COLO668 (cell line): ENCODE results near the gene CACNA1H.
"Not testable (repeated sequence)": the region's sequence is repeated elsewhere in the genome, so short reads cannot be mapped to it uniquely, and the experiment has no call there.

Source experiments
- DNase-seq: peaks from one replicate; lab custom pipeline; 2025; ENCODE audit not compliant: unreplicated experiment; lab: John Stamatoyannopoulos, UW

The CACNA1H gene

DNA sequence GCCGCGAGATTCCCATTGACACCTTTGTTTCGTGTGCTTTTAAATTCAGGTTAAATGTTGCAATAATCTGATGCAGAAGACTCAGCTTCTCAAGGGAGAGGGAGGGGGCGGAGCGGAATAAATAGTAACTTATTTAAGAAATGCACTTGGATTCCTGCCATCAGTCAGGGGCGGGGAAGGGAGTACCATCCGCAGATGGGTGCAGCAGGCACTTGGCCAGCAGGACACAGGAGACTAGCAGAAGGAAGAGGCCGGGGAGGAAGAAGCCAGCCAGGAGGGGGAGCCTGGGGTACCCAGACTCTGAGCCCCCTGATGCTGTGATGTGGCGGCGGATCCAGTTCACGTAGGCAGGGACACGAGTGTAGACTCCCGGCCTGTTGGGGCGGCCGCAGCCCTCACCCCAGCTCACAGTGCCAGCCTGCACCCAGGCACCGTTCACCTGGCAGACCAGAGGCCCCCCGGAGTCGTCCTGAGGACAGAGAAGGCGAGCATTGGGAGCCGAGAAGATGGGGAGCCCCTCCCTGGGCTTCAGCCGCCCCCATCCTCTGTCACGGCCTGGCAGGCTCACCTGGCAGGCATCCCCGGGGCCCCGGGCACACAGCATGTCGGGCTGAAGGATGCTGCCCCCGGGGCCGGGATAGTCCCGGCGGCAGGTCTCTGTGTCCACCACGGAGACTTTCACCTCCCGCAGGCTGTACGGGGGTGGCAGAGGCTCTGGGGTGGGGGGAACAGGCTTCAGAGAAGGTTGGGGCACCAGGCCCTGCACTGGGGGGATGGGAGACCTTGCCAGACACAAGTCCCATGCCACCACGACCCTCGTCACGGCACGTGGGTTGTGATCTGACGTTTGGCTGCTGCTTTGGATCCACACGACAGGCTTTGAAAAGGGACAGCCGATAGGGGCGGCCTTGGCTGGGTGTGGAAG is 69.0 kb downstream of the CACNA1H start:
- DNase-seq: no peak

DNA sequence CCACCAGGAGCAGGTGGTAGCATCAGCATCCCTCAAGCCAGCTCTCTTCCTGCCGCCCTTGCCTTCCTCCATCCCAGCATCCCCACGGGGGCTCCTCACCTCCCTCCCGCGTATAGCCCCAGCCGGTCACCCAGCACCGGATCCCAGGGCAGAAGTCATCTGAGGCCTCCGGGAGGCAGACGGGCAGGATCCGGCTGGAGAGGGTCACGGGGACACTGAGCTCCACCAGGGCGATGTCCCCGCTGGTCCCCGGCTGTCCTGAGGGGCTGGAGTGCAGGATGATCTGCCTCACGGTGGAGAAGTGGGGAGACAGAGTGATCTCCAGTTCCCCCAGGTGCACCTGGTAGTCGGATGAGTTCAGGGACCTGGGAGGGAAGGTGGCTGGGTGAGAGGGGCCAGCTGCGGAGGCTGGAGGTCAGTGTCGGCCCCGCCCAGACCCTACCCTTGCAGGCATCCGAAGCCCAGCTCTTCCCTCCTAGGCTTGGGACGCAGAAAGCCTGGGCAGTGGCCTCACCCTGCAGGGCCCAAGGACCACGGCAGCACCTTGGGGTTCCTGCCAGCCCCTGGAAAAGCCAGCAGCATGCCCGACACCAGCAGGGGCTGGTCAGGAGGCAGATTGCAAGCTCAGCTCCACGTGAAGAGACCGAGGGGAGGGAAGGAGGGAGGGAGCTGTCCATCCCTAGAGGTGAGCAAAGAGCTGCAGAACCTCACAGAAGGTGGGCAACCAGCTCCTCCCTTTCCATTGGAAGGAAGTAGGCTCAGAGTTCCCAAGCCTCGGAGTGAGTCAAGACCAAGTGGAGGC is 69.8 kb downstream of the CACNA1H start:
- DNase-seq: no peak

DNA sequence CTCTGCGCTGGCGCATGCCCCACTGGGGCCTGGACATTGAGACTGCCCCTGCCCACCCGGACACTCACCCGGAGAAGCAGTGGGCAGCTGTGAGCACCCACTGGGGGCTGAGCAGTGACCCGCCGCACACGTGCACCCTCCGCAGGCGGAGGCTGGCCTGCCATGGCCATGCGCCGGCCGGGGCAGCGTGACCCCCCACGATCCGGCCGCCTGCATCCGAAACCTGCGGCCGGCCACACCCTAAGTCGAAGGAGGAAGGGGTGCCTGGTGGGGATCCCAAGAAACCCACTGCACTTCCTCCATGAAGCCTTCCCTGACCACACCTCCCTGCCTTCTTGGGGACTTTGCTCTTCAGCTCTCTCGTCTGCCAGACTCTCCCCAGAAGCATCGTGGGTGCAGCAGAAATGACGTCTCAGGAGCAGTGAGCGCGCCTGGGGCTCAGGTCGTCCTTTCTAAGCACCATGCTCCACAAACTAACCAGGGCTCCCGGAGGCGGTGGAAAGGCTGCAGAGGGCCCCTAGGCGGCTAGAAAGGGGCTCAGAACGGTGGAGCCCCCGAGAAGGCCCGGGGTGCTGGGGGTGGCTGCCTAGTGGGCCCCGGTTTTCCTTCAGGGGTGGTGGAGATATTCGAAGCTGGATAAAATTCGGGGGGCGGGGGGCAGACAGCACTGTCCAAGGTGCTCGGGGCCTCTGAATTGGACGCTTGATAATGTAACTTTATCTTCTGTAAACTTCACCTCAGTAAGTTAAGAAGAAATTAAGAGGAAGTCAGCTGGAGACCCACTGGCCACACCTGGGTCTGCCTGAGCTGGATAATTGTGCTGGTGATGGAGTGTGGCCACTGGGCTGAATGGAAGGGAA is 70.7 kb downstream of the CACNA1H start:
- DNase-seq: no peak

DNA sequence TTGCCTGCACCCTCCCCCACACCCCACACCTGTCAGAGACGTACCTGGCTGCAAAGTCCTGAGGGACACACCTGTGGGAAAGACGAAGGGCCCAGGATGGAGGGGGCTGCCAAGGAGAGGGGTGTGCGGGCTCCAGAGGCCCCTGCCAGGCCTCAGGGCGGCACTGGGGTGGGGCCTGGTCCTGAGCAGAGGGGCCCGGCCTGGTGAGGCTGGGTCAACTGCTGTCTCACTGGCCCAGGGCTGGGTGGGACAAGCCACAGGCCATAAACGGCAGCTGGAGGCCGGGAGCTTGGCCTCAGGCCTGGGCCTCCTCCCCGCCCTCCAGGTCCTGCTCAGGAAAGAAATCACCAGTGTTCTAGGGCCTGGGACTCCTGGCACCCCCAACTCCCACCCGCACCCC is 71.7 kb downstream of the CACNA1H start:
- DNase-seq: no peak

DNA sequence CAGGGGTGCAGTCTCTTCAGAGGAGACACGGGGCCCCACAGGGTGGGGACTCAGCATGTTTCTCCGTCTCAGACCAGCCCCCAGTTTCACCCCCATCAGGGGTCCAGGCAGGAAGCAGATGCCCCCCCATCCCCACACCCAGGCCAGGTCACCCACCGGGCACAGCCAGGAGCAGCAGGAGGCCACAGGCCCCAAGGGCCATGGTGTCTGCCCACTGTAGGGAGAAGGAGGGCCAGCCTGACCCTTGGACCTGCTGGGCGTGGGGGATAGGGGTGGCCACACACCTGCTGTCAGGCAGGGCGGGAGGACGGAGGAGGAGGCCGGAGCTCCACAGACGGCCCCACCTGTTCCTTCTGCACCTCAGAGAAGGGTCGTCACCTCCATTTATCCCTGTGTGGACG is 72.1 kb downstream of the CACNA1H start, which contains the start of gene TPSG1:
TPSG1 (minus strand) TSS at position 218 of the 401 bp plus-strand sequence; CDS start at position 202, 16 bp downstream.
- DNase-seq: no peak

DNA sequence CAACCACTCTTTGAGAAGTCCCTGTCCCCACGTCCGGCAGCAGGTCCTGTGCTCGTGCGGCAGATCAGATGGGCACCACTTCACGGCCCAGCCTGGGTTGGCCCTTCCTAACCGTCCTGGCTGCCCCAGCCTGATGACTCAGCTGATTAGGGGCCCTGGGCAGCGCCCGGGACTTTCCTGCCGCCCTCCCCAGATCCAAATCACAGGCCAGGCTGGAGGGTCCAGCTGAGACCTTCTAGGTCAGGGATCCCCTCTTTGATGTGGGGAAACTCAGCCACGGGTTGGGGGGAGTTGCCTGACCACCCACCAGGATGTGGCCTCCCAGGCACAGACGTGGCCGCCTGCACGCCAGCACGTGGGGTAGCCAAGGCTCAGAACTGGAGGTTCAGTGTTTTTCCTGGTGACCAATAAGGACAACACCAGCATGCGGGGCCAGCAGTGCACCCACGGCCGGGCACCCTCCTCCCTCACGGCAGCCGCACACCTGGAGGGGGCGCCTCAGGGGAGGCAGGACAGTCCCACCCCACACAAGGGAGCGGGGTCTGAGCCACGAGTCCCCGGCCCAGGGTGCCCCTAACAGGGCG is 72.9 kb downstream of the CACNA1H start:
- not testable (repeated sequence) for DNase-seq

DNA sequence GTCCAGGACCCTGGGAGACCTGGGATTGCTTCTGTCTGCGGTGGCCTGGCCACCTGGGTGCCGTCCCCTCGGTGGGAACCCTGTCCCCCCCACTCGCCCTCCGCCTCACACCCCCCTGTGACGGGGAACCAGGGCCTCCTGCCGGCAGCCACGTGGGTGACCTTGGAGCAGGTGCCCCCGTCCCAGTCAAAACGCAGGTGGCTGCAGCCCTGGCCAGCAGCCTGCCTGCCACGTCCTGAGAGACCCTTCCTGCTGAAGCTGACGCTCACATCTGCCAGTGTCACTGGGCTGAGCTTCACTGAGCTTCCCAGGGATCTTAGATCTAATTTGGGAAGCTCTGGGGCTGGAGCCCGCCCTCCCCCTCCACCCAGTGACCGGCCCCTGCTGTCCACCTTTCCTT is 73.8 kb downstream of the CACNA1H start:
- DNase-seq: not testable (repeated sequence)

DNA sequence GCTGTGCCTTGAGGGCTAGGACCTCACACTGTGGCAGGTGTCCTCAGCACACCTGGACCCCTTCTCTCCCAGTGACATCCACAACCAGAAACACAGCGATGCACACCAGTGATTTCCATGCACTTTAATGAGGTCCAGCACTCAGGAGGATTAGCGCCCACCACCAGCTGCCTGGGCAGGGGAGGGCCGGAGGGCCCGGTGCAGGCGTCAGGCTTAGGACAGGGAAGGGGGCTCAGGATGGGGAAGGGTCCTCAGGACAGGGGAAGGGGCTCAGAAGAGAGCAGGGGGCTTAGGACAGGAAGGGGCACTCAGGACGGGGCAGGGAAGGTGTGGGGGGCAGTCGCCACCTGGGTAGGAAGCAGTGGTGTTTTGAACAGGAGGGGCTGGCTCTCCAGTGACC is 75.3 kb downstream of the CACNA1H start:
- not testable (repeated sequence) for DNase-seq

DNA sequence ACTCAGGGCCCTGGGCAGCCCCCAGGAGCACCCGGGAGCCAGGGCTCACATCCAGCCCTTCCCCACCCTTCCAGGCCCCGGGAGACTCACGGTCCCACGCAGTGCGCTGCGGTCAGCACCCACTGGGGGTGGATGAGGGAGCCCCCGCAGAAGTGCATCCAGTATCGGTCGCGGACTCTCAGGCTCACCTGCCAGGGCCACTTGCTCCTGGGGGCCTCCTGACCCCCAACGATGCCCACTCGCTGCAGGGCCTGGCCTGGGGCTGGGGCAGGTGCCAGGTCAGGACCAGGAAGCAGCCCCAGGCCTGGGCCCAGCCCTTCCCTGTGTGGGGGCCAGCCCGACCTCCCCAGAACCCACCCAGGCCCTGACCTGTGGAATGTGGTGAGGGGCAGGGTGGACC is 76.6 kb downstream of the CACNA1H start:
- not testable (repeated sequence) for DNase-seq

DNA sequence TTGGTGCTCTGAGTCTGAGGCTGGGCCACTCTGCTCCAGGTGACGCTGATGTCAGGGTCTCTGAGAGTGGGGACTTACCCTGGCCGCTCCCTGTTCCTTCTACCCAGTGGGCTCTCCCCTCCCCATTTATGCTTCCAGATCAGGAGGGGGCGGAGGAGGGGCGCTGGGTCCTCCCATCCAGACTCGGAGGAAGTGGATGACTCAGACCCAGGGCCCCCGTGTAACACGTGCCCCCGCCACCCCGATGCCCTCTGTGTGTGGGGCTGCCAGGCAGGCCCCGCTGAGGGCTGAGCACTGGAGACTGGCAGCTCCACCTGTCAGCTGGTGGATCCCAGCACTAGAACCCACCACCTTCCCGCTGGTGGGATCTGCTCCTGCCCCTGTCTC is 77.2 kb downstream of the CACNA1H start, which contains the start of gene TPSB2:
TPSB2 (minus strand) TSS at position 101 of the 387 bp plus-strand sequence. CDS start 233 bp downstream, outside the sequence.
- DNase-seq: not testable (repeated sequence)

DNA sequence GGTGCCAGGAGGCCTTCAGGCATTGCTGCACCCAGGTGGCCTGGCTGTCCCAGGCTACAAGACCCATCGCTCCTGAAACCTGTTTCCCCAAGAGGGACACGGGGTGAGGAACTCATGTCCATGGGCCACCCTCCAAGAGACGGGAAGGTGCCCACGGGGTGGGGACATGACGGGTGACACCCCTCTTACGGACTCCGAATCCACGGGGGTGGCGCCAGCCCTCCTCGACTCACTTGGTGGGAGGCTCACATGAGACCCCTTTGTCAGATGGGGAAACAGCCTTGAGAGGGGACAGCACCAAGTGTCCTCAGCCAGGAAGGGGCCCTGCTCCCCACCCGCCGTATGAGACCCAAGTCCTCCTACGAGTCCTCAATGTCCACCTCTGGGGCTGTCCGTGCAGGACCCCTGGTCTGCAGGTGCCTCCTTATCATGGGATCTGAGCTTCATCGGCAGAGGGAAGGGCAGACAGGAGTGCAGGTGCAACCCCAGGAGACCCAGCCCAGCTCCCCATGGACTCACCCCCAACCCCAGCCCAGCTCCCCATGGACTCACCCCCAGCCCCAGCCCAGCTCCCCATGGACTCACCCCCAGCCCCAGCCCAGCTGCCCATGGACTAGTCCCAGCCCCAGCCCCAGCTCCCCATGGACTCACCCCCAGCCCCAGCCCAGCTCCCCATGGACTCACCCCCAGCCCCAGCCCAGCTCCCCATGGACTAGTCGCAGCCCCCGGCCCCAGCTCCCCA is 77.7 kb downstream of the CACNA1H start:
- not testable (repeated sequence) for DNase-seq

DNA sequence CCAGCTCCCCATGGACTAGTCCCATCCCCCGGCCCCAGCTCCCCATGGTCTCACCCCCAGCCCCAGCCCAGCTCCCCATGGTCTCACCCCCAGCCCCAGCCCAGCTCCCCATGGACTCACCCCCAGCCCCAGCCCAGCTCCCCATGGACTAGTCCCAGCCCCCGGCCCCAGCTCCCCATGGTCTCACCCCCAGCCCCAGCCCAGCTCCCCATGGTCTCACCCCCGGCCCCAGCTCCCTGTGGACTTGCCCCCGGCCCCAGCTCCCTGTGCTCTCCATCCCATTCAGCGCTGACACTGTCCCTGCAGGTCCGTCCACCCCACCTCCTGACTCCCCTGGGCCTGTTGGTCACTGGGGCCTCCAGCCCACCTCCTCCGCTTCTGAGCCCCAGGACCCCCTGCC is 78.4 kb downstream of the CACNA1H start:
- not testable (repeated sequence) for DNase-seq

DNA sequence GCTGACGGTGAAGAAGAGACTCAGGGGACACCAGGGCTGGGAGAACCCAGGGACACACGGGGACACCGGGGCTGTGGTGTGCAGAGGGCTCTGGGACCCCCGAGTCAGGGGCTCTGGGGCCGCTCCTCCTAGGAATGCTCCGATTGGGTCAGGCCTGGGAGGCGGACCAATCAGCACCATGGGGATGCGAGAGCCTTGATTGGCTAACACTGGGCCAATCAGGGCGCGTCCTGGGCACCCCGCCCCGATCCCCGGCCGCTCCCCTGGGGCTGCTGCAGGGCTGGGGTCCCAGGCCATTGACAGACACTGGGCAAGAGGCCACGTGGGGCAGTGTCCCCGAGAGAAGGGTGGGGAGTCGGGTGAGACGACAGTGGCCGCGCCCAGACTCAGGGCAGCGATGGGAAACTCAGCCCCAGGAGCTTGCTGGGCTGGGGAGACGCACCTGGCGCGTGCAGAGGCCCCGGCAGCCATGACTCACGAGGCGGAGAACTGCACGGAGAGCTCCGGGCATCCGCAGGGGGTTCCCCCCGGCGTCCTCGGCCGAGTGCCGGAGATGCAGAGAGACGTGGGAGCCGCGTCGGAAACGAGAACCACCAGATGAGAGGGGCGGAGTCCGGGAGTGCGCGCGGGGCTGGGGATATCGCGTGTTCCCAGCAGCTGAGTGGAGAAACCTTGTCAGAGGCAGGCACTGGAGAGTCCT is 79.3 kb downstream of the CACNA1H start:
- not testable (repeated sequence) for DNase-seq

DNA sequence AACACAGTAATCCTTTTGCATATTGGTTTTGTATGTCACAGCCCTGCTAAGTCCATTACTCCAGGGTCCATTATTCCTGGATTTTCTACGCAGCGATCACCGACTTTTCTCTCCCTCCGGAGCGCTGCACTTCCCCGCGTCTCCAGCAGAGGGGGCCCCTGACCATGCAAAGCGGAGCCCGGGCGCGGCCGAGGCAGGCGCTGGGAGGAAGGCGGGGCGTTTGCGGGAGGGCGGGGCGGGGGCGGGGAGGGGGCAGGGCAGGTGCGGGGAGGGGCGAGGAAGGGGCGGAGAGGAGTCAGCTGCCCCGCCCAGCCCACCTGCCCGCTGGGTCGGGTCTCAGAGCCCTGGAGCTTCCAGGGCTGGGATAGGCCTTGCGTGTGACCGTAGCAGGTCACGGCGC is 83.8 kb downstream of the CACNA1H start:
- not testable (repeated sequence) for DNase-seq

DNA sequence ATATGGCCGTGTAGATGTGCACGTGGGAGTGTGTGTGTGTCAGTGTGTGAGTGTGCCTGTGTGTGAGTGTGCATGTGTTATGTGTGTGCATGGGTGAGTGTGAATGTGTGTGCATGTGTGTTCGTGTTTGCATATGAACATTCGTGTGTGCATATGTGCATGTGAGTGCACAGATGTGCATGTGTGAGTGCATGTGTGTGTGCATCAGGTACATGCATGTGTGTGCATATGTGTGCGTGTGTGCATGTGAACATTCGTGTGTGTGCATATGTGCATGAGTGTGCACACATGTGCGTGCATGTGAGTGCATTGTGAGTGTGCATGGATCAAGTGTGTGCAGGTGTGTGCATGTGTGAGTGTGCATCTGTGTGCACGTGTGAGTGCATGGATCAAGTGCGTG is 85.1 kb downstream of the CACNA1H start:
- no peak for DNase-seq

DNA sequence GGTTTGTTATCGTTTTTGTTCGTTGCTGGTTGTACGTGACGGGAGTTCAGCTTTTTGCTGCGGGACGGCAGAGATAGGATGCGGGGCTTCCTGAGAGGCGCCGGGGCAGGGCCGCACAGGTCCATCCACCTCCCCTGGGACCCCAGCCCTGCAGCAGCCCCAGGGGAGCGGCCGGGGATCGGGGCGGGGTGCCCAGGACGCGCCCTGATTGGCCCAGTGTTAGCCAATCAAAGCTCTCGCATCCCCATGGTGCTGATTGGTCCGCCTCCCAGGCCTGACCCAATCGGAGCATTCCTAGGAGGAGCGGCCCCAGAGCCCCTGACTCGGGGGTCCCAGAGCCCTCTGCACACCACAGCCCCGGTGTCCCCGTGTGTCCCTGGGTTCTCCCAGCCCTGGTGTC is 86.0 kb downstream of the CACNA1H start:
- DNase-seq: not testable (repeated sequence)

DNA sequence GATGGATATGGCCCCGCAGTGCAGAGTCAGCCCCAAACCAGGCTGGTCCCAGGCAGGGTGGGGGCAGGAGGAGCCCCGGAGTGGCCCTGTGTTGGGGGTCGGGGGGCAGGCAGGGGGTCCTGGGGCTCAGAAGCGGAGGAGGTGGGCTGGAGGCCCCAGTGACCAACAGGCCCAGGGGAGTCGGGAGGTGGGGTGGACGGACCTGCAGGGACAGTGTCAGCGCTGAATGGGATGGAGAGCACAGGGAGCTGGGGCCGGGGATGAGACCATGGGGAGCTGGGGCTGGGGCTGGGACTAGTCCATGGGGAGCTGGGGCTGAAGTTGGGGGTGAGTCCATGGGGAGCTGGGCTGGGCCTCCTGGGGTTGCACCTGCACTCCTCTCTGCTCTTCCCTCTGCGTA is 86.7 kb downstream of the CACNA1H start:
- not testable (repeated sequence) for DNase-seq

DNA sequence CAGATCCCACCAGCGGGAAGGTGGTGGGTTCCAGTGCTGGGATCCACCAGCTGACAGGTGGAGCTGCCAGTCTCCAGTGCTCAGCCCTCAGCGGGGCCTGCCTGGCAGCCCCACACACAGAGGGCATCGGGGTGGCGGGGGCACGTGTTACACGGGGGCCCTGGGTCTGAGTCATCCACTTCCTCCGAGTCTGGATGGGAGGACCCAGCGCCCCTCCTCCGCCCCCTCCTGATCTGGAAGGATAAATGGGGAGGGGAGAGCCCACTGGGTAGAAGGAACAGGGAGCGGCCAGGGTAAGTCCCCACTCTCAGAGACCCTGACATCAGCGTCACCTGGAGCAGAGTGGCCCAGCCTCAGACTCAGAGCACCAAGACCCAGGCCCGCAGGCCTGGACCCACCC is 87.5 kb downstream of the CACNA1H start, which contains the start of gene TPSAB1:
TPSAB1 (plus strand) TSS at position 270 of the 400 bp plus-strand sequence. CDS start 234 bp downstream, outside the sequence.
- not testable (repeated sequence) for DNase-seq

DNA sequence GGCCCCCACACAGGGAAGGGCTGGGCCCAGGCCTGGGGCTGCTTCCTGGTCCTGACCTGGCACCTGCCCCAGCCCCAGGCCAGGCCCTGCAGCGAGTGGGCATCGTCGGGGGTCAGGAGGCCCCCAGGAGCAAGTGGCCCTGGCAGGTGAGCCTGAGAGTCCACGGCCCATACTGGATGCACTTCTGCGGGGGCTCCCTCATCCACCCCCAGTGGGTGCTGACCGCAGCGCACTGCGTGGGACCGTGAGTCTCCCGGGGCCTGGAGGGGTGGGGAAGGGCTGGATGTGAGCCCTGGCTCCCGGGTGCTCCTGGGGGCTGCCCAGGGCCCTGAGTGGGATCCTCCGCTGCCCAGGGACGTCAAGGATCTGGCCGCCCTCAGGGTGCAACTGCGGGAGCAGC is 88.2 kb downstream of the CACNA1H start:
- not testable (repeated sequence) for DNase-seq
